Inferior parietal cortex (tissue), 1 donor: ENCODE data around the gene ARAP3.
A peak's percentile ranks its signal among the peaks of the same experiment; 100 is the strongest.

ENCODE experiments used
- DNase-seq: peaks from one replicate; pipeline ENCODE4 v3.0.0-alpha.2; 2016; ENCODE audit errors: extremely low spot score

ARAP3 gene

GRCh38 chr5:141697586-141697985 lies 15.6 kb upstream of the ARAP3 start:
- DNase-seq, result no peak

DNA sequence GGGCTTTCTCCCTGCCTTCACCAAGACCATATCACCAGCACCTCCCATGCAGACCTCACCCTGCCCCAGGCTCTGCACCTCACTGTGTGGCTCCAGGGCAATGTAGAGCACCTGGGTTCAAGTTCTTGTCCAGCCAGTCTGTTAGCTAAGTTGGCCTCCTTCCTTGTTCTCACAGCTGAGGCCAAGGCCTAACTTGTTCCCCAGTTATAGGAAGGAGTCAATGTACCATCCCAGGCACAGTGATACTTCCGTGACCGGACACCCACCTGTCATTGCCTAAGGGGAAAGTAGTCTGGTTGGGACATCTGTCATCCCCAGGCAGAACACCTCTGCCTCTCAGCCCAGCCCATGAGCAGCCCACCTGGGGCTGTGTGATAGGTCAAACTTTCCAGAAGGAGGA lies 14.4 kb upstream of the ARAP3 start:
- DNase-seq, result no peak

- no peak for DNase-seq
These were observed 13.7 kb upstream of the ARAP3 start for GRCh38 chr5:141695627-141696215.

DNA sequence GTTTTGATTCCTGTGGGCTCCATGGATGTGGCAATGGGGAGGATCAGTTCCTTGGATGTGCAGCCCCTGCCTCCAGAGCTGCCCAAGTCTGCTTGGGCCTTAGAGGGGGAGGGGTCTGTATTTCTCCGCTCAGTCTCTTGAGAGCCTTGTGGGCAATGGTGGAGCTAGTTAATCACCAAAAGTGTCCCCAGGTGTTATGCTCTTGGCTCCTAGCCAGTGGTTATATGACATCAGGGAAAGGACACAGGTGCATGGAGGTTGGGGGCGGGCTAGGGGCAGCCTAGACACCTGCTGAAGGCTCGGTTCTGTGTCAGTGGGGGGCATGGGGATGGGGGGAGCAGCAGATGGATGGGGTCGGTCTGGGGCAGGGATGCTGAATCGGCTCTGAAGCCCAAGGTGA lies 12.4 kb upstream of the ARAP3 start:
- no peak for DNase-seq

GRCh38 chr5:141692919-141693725 lies 11.1 kb upstream of the ARAP3 start:
- DNase-seq, result peak; percentile 66

DNA sequence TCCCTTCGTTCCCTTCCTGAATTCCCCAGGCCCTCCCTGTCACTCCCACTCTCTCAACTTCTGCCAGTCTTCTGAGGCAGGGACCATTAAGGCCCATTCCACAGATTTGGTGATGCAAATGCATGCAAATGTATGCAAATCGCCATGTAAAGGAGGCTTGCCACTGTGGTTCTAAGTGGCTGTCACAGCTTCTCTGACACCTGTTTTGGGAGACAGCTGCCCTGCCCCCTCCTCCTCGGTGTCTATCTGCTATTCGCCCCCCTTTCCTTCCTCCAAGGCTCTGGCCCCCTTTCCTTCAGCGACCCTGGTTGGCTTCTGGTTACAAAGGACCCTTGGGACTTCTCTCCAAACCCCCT lies 10.5 kb upstream of the ARAP3 start:
- DNase-seq, result no peak

GRCh38 chr5:141691867-141692532 lies 10.0 kb upstream of the ARAP3 start:
- peak; percentile 90 for DNase-seq

DNA sequence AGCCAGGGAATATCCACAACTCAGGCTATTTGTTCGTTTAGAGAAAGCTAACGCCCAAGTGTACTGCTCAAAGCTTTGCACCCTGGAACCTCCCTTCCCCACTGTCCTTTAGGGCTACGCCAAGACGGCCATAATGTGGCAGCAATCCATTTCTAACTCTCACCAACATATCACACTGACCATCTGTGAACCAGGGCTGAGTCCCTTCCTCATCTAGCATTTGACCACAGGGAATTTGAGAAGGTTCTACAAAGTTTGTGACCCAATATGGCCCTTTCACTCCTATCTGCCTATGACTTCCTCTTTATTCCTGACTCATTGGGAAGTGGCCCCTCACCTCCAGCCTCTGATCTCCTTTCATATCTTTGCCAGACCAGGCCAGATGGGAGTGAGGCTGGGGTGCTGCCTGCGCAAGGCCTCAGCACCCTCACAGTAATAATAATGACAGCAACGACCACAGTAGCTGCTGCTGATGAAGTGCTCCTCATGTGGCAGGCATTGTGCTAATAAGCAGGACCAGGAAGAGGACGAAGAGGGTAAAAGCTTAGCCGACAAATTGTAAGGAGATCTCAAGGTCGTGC lies 9.3 kb upstream of the ARAP3 start:
- no peak for DNase-seq

DNA sequence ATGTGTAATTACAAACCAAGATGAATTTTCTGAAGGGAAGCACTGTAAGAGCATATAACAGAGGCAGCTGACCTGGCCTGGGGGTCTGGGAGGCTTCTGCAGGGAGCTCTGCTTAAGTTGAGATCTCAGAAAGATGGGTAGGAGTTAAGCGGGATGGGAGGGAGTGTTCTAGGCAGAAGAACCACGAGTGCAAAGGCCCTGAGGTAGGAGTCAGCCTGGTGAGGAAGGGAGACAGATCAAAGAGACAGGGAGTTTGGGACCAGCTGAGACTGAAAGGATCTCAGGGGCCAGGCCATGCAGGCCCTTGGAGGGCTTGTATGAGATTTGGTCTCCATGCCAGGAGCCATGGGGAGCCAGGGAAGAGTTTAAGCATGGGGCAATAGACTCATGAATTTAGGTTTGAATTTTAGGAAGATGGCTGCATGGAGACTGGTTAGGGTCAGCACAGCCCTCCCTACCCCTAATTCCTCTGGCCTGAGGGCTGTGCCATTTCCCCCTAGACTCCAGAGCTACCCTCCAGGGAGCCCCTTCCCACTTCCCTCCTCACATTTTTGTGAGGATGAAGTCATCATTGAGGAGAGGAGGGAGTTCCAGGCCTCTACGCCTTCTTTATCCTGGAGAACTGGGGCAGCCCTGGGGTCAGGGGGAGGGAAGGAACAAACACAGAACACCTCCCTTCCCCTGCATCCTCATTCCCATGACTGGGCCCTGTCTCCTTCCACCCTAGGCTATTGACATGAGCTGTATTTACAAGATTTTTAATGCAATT lies 4.8 kb upstream of the ARAP3 start:
- no peak for DNase-seq

DNA sequence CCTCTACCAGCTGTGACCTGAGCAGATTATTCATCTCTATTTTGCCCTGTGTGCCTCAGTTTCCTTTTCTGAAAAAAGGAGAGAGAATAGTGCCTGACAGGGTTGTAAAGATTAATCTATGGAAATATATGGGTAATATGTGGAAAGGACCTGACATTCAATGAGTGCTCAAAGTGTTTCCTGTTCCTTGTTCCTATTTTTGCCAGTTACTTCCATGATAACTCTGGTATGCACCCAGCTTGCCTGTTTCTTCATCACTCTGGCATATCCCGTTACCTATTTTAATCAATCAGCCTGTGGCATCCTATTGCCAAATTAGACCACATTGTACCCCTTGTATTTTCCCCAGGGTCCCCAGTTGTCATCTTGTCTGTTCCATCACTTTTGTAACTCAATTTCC lies 3.6 kb upstream of the ARAP3 start:
- DNase-seq, result no peak

DNA sequence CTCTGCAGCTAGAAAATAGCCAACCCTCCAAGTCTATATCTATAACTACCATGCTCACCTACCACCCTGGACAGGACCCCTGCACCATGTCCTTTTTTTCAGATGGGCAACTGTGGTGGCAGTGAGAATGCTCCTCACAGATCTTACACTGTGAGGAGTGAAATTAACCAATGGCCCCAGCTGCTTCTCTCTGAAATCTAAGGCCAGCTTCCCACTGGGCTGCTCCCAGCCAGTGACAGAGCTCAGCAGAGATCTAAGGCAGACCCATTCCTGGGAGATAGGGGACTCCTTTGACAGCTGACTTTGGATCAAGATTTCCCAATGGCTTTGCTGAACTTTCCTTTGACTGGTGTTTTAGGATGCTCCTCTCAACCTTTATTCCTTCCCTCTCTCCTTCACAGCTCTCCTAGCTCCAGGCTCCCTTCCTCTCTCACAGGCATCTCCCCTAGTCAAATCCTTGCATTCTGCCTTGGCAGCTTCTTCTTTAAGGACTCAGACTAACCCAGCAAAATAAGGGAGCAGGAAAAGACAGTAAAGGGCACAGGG lies 1.6 kb upstream of the ARAP3 start:
- DNase-seq, result no peak

GRCh38 chr5:141681295-141681694 lies 735 bp downstream of the ARAP3 start:
- DNase-seq, result no peak

DNA sequence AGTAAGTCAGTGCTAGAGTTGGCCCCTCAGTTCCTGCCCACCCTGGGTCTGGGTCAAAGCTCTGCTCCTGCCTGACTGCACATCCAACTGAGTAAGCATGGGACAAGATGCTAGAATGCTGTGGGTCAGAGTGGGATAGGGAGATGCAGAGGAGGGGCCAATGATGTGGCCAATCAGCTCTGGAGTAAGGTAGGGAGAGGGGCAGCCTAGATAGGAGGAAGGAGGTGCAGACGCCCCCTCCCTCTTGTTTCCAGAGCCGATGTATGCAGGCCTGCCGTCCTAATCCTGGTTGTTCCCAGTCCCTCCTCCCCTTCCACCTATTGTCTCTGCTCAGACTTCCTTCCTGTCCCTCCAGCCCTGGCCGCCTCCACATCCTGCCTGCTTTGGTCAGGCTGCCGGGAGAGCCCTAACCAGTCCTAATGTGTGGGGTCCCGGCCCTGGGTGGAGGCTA lies 1.3 kb downstream of the ARAP3 start:
- DNase-seq, result no peak

GRCh38 chr5:141680178-141680577 lies 1.9 kb downstream of the ARAP3 start:
- no peak for DNase-seq

DNA sequence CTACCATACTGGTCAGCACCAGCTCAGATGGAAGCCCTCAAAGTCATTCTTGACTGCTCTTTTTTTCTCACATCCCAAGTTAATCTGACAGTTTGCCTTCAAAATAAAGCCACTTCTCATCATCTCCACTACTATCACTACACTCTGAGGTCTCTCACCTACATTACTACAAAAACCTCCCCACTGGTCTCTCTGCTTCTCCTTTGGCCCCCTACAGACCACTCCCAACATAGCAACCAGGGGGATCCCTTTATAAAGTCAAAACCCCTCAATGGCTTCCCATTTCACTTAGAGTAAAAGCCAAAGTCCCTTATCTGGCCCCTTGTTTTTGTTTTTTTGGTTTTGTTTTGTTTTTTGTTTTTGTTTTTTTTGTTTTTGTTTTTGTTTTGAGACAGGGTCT lies 4.6 kb downstream of the ARAP3 start:
- DNase-seq, result no peak

- no peak for DNase-seq
These were observed 6.4 kb downstream of the ARAP3 start for GRCh38 chr5:141675672-141676071.

GRCh38 chr5:141674747-141675146 lies 7.3 kb downstream of the ARAP3 start:
- DNase-seq, result no peak

- no peak for DNase-seq
These were observed 8.9 kb downstream of the ARAP3 start for GRCh38 chr5:141672841-141673813.

DNA sequence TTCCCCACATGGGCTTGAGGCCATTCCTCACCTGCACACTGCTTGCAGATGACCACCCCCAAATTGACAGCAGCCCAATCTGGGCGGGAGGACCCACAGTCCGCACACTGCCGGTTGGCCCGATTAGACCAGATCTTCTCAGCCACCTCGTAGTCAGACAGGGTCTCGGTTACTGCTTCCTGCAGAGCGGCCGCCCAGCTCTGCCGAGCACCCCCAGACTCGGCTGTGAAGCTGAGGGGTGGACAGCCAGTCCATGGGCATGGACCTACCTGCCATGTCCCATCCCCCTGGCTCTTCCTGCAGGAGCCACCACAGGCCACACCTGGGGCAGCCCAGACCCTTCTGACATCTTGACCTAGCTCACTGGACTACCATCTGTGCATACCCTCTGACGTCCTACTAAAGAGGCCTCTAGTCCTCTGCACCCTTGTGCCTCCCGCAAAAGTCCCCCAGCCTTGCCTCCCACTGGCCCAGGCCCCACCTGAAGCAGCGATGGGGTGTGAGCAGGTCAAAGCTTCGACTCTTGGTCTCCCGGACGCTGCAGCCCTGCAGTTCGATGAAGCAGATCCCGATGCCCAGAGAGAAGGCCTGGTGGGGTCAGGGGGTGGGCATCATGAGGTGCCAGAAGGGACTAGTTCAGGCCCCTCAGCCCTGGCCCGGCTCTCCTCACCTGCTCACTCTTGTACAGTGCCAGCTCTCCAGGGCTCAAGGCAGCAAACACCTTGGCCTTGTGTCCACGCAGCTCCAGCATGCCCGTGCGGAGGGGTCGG lies 9.8 kb downstream of the ARAP3 start:
- DNase-seq, result no peak

DNA sequence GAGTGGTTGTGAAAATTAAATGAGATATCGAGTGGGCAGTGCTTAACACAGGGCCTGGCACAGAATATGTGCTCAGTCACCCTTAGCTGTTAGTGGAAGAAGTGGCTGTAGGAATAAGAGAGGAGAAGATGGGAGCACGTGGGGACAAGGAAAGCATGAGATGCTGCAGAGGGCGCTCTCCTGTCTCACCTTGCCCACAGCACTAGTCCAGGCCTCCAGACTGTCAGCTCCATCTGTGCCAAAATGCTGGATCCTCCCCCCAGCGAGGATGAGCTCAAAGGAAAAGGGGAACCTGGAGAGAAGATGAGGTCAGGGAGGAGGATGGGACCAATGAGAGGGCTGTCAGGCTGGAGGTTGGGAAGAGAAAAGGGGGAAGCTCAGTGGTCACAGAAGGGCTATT lies 12.5 kb downstream of the ARAP3 start:
- no peak for DNase-seq
